HG03064 (cell line): ENCODE measurements around the gene KSR1.

Experiments used
- ATAC-seq: cut with Tn5 transposase; IDR thresholded peaks from one replicate; pipeline ENCODE4 v1.9.1; 2021; ENCODE audit warnings: low read depth; ENCODE audit not compliant: unreplicated experiment

The KSR1 gene

GRCh38 chr17:27565874-27566670 is 109.8 kb downstream of the KSR1 start:
- no peak for ATAC-seq

- ATAC-seq = no peak
These were observed 110.7 kb downstream of the KSR1 start for GRCh38 chr17:27566671-27567562.

GRCh38 chr17:27567563-27567859 is 111.3 kb downstream of the KSR1 start:
- ATAC-seq = no peak

- ATAC-seq = no peak
These were observed 112.0 kb downstream of the KSR1 start for GRCh38 chr17:27568216-27568615.

GRCh38 chr17:27568811-27569210 is 112.6 kb downstream of the KSR1 start:
- ATAC-seq = no peak

GRCh38 chr17:27569257-27569722 is 113.0 kb downstream of the KSR1 start:
- ATAC-seq = no peak

- no peak for ATAC-seq
These were observed 113.8 kb downstream of the KSR1 start for GRCh38 chr17:27569884-27570577.

- no peak for ATAC-seq
These were observed 114.3 kb downstream of the KSR1 start for GRCh38 chr17:27570578-27570914.

GRCh38 chr17:27571563-27572352 is 115.5 kb downstream of the KSR1 start:
- no peak for ATAC-seq

- ATAC-seq = no peak
These were observed 116.4 kb downstream of the KSR1 start for GRCh38 chr17:27572665-27573064.

- no peak for ATAC-seq
These were observed 117.3 kb downstream of the KSR1 start for GRCh38 chr17:27573548-27573947.

GRCh38 chr17:27573971-27574525 is 117.8 kb downstream of the KSR1 start:
- no peak for ATAC-seq

- no peak for ATAC-seq
These were observed 119.1 kb downstream of the KSR1 start for GRCh38 chr17:27575096-27575911.

- no peak for ATAC-seq
These were observed 119.6 kb downstream of the KSR1 start for GRCh38 chr17:27575912-27576252.

- no peak for ATAC-seq
These were observed 120.3 kb downstream of the KSR1 start for GRCh38 chr17:27576477-27577083.

- ATAC-seq = no peak
These were observed 121.0 kb downstream of the KSR1 start for GRCh38 chr17:27577121-27577761.

GRCh38 chr17:27577884-27578717 is 121.9 kb downstream of the KSR1 start:
- peak; percentile 3 for ATAC-seq

GRCh38 chr17:27578718-27579085 is 122.5 kb downstream of the KSR1 start:
- ATAC-seq = peak; percentile 69
